HG03097 (cell line): ENCODE results near the gene POP5.
A peak's percentile ranks its signal among the peaks of the same experiment; 100 is the strongest.
"Not testable (repeated sequence)": the region's sequence is repeated elsewhere in the genome, so short reads cannot be mapped to it uniquely, and the experiment has no call there.

Experiments
- ATAC-seq: cut with Tn5 transposase; IDR thresholded peaks from one replicate; pipeline ENCODE4 v1.9.1; 2021; ENCODE audit not compliant: unreplicated experiment, low FRiP score

The POP5 gene

GRCh38 chr12:120580787-120581723 lies at the start of gene POP5:
Gene POP5, minus strand, starts transcription at chr12:120581402. Its CDS starts 40 bp downstream, at chr12:120581362.
- peak; percentile 87 for ATAC-seq

- ATAC-seq = no peak
Measured at GRCh38 chr12:120630104-120630892, 49.1 kb upstream of the POP5 start.

- ATAC-seq = no peak
Measured at GRCh38 chr12:120628919-120629318, 47.7 kb upstream of the POP5 start.

GRCh38 chr12:120625557-120626419 lies 44.6 kb upstream of the POP5 start:
- no peak for ATAC-seq

GRCh38 chr12:120620624-120621023 lies 39.4 kb upstream of the POP5 start:
- ATAC-seq = no peak

GRCh38 chr12:120618954-120619615 lies 37.9 kb upstream of the POP5 start:
- ATAC-seq = no peak

GRCh38 chr12:120617767-120618166 lies 36.6 kb upstream of the POP5 start:
- not testable (repeated sequence) for ATAC-seq

GRCh38 chr12:120617193-120617592 lies 36.0 kb upstream of the POP5 start:
- ATAC-seq = not testable (repeated sequence)

GRCh38 chr12:120614848-120615247 lies 33.6 kb upstream of the POP5 start:
- no peak for ATAC-seq

- ATAC-seq = not testable (repeated sequence)
Measured at GRCh38 chr12:120611534-120611933, 30.3 kb upstream of the POP5 start.

GRCh38 chr12:120610560-120610959 lies 29.4 kb upstream of the POP5 start:
- ATAC-seq = no peak

- ATAC-seq = not testable (repeated sequence)
Measured at GRCh38 chr12:120602416-120602815, 21.2 kb upstream of the POP5 start.

GRCh38 chr12:120599672-120600552 lies 18.7 kb upstream of the POP5 start:
- ATAC-seq = no peak

- ATAC-seq = no peak
Measured at GRCh38 chr12:120598674-120599463, 17.7 kb upstream of the POP5 start.

- no peak for ATAC-seq
Measured at GRCh38 chr12:120597861-120598260, 16.7 kb upstream of the POP5 start.

- no peak for ATAC-seq
Measured at GRCh38 chr12:120596901-120597300, 15.7 kb upstream of the POP5 start.

GRCh38 chr12:120592121-120593049 lies 11.2 kb upstream of the POP5 start:
- ATAC-seq = no peak
